HG03060 (cell line): Measurements from ENCODE around the gene ARID1B.

ENCODE experiments used
- ATAC-seq: cut with Tn5 transposase; IDR thresholded peaks from one replicate; pipeline ENCODE4 v1.9.1; 2021; ENCODE audit warnings: low read depth, moderate number of reproducible peaks; ENCODE audit not compliant: unreplicated experiment

Gene ARID1B

GRCh38 chr6:157246771-157247484 is 469.8 kb downstream of the ARID1B start:
- ATAC-seq: no peak

GRCh38 chr6:157248264-157248663 is 471.1 kb downstream of the ARID1B start:
- no peak for ATAC-seq

- ATAC-seq: no peak
These were observed 472.6 kb downstream of the ARID1B start for GRCh38 chr6:157249826-157250225.

- ATAC-seq: no peak
These were observed 474.5 kb downstream of the ARID1B start for GRCh38 chr6:157251586-157252247.

GRCh38 chr6:157253017-157253416 is 475.8 kb downstream of the ARID1B start:
- no peak for ATAC-seq

GRCh38 chr6:157253699-157254098 is 476.5 kb downstream of the ARID1B start:
- ATAC-seq: no peak

- no peak for ATAC-seq
These were observed 477.4 kb downstream of the ARID1B start for GRCh38 chr6:157254538-157254937.

- no peak for ATAC-seq
These were observed 477.9 kb downstream of the ARID1B start for GRCh38 chr6:157255079-157255478.

- no peak for ATAC-seq
These were observed 481.7 kb downstream of the ARID1B start for GRCh38 chr6:157258878-157259277.

GRCh38 chr6:157259443-157259842 is 482.3 kb downstream of the ARID1B start:
- ATAC-seq: no peak
